Measurements from ENCODE around the gene ZNF445. TPM values are rescaled to one million over a fixed set of nuclear protein-coding genes. Genes with fewer than 3 reads are reported as not detected.

The ZNF445 gene
- total RNA-seq, 4 donors from 2014 or later = 9.6 to 15.7 (median 13.6) TPM

DNA sequence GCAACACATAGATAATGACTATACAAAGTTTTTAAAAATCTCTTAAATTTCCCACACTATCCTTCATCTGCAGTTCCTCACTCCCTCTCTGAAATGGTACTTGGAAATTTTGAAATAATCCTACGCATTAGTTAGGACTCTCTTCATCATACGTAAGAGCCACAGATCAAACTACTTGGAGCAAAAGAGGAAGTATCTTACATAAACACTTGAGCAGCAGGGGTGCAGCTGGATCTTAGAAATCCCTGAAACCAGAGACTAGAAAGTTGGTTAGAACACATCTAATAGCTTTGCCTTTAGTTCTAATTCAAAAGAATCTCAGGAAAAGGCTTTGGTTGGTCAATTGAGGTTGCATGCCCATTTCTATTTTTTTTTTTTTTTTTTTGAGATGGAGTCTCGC is 38.8 kb upstream of the ZNF445 start:
- Histone ChIP-seq H3K4me1 (peaks cover 0 to 6% (median 0%) of the 10 kb centered on the region in 4 donors), H3K9me3 (no peaks in the 10 kb centered on the region), H3K36me3 (no peaks in the 10 kb centered on the region), H3K27me3 (no peaks in the 10 kb centered on the region), H3K27ac (no peak overlapping the region), H3K4me3 (no peak overlapping the region)
- 82 to 96% methylated on average over 3 of the region's 3 CpGs for WGBS, 2 donors
- no peak for TF ChIP-seq EP300 (IDR thresholded peaks at IDR 0.05)
- DNase-seq (ENCODE audit: low spot score in 2 of 2) = no peak

DNA sequence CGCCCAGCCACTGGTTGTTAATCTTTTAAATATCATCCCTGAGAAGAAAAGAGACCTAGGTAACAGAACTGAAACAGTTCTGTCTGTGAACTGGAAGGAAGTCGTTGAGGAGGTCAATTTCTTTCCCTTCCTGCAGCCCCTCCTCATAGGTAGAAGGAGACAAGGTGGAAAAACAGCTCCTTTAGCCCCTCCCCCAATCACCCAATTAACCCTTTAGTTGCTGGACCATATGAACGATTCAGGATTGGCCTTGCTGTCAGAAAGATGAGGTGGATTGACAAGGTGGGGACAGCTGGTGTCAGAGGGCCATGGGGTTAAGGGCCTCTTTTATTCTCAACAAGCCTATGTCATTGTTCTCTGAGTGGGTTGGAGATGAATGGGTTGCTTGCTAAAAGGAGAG is 36.0 kb upstream of the ZNF445 start:
- Histone ChIP-seq H3K27me3 (no peaks in the 10 kb centered on the region), H3K27ac (no peak overlapping the region), H3K9me3 (no peaks in the 10 kb centered on the region), H3K4me1 (peaks cover 0 to 21% (median 6%) of the 10 kb centered on the region in 4 donors), H3K4me3 (no peak overlapping the region), H3K36me3 (no peaks in the 10 kb centered on the region)
- TF ChIP-seq, protein P1, sequence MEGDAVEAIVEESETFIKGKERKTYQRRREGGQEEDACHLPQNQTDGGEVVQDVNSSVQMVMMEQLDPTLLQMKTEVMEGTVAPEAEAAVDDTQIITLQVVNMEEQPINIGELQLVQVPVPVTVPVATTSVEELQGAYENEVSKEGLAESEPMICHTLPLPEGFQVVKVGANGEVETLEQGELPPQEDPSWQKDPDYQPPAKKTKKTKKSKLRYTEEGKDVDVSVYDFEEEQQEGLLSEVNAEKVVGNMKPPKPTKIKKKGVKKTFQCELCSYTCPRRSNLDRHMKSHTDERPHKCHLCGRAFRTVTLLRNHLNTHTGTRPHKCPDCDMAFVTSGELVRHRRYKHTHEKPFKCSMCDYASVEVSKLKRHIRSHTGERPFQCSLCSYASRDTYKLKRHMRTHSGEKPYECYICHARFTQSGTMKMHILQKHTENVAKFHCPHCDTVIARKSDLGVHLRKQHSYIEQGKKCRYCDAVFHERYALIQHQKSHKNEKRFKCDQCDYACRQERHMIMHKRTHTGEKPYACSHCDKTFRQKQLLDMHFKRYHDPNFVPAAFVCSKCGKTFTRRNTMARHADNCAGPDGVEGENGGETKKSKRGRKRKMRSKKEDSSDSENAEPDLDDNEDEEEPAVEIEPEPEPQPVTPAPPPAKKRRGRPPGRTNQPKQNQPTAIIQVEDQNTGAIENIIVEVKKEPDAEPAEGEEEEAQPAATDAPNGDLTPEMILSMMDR (IDR thresholded peaks at IDR 0.05) = no peak
- TF ChIP-seq POLR2A (IDR thresholded peaks at IDR 0.05) = no peak
- no peak for DNase-seq (ENCODE audit: low spot score in 2 of 2)
- WGBS, 2 donors = 27 to 50% methylated on average over 3 of the region's 3 CpGs

DNA sequence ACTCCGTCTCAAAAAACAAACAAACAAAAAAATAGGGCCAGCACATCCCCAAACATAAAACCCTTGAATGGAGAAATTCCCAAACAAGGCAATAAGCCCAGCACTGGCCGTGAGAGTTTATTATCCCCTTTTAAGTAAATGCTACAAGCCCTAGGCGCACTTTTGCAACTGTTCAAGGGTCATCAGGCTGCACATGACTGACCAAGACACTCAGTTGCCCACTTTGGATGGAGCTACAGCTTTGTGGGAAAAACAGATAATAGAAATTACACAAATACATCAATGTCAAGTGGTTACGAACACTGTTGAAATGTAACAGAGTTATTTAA is 33.7 kb upstream of the ZNF445 start:
- WGBS, 2 donors = 27 to 34% methylated on average over 4 of the region's 4 CpGs
- Histone ChIP-seq H3K27me3 (no peaks in the 10 kb centered on the region), H3K9me3 (peaks cover 0 to 12% (median 0%) of the 10 kb centered on the region in 4 donors), H3K4me3 (peak overlapping the region; percentile 63 to 92 (median 78)), H3K4me1 (peaks cover 0 to 30% (median 6%) of the 10 kb centered on the region in 4 donors), H3K36me3 (peaks cover 0 to 19% (median 0%) of the 10 kb centered on the region in 3 donors), H3K27ac (peak overlapping the region; percentile 69 to 95 (median 92))
- no peak for DNase-seq (ENCODE audit: low spot score in 2 of 2)
- TF ChIP-seq EP300 (IDR thresholded peaks at IDR 0.05) (no peak), POLR2A (IDR thresholded peaks at IDR 0.05) (no peak)
- TF ChIP-seq, protein P1 (IDR thresholded peaks at IDR 0.05) = no peak

DNA sequence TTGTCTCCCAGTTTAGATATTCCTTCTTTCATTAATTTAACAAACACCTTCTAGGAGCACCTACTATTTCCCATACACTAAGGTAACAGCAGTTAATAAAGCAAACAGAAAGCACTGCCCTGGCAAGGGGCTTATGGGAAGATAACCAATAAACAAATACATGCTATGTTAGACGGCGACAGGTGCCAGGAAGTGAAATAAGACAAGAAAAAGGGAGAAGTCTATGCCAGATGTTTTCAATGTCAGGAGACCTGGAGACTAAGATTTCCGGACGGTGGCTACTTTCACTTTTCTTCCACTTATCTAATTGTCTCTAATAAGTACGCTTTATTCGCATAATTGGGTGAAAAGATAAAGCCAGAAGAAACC is 32.5 kb upstream of the ZNF445 start:
- no peak for TF ChIP-seq POLR2A (IDR thresholded peaks at IDR 0.05)
- TF ChIP-seq EP300 (IDR thresholded peaks at IDR 0.05) = no peak
- TF ChIP-seq, protein P1 (IDR thresholded peaks at IDR 0.05) = no peak
- Histone ChIP-seq H3K27ac (peak overlapping the region; percentile 69 to 95 (median 92)), H3K9me3 (peaks cover 0 to 24% (median 3%) of the 10 kb centered on the region in 4 donors), H3K4me3 (peak overlapping the region; percentile 63 to 92 (median 78)), H3K36me3 (peaks cover 0 to 31% (median 0%) of the 10 kb centered on the region in 3 donors), H3K4me1 (peaks cover 0 to 30% (median 6%) of the 10 kb centered on the region in 4 donors), H3K27me3 (no peaks in the 10 kb centered on the region)
- WGBS, 2 donors = 0% methylated on average over 6 of the region's 6 CpGs
- no peak for DNase-seq (ENCODE audit: low spot score in 2 of 2)

DNA sequence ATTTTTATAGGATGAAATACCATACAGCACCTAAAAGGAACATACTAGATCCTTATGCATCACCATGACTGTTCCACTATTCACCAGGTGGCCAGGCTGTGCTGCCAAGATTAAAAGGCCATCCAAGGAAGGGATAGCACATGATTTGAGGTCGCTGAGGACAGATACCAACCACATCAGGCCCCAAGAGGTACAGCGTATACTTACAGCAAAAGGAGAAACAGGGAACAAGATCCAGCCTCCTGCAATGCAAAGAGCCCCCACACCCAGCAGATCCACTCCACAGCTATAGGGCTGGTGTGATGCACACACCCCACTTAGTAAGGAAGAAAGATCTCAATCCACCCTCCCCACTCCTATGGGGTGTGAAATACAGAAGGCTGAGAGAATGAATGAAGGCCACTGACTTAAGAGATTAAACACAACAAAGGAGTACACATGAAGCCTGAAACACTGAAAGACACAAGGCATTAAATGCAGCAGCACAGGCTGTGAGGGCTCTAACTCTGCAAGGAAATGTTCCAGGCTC is 32.0 kb upstream of the ZNF445 start:
- DNase-seq (ENCODE audit: low spot score in 2 of 2) = no peak
- peak overlapping the region; percentile 63 to 92 (median 78) for H3K4me3 ChIP-seq
- H3K27ac ChIP-seq = peak overlapping the region in 3 of 4 donors; percentile 92 to 95 (median 92)
- TF ChIP-seq POLR2A (IDR thresholded peaks at IDR 0.05) = no peak
- TF ChIP-seq EP300 (IDR thresholded peaks at IDR 0.05) = no peak
- TF ChIP-seq, protein P1 (IDR thresholded peaks at IDR 0.05) = no peak
- no peaks in the 10 kb centered on the region for H3K27me3 ChIP-seq
- WGBS, 2 donors = 54 to 69% methylated on average over 2 of the region's 2 CpGs
- H3K9me3 ChIP-seq = peaks cover 0 to 26% (median 4%) of the 10 kb centered on the region in 4 donors
- H3K4me1 ChIP-seq = peaks cover 0 to 30% (median 6%) of the 10 kb centered on the region in 4 donors
- peaks cover 0 to 33% (median 0%) of the 10 kb centered on the region in 3 donors for H3K36me3 ChIP-seq
